Urinary bladder (tissue), 4 donors: ENCODE measurements around the gene NUF2. TPM values are rescaled to one million over a fixed set of nuclear protein-coding genes. Genes with fewer than 3 reads are reported as not detected.
"Not testable (repeated sequence)": the region's sequence is repeated elsewhere in the genome, so short reads cannot be mapped to it uniquely, and the experiment has no call there.

ENCODE experiments used
- DNase-seq: peaks from one replicate; pipeline ENCODE4 v3.0.0-alpha.2; 2015; ENCODE audit errors: extremely low spot score
- H3K27ac ChIP-seq: one replicate; pipeline ENCODE4 v1.5.1; 2013; ENCODE audit warnings: low read depth, mild to moderate bottlenecking, moderate library complexity
- H3K36me3 ChIP-seq: one replicate; pipeline ENCODE4 v1.6.1; 2013; ENCODE audit warnings: mild to moderate bottlenecking, moderate library complexity; ENCODE audit not compliant: insufficient read depth
- H3K4me1 ChIP-seq: one replicate; pipeline ENCODE4 v1.6.1; 2013; ENCODE audit warnings: mild to moderate bottlenecking, moderate library complexity; ENCODE audit not compliant: insufficient read depth
- H3K4me3 ChIP-seq: one replicate; pipeline ENCODE4 v1.5.1; 2013; ENCODE audit warnings: low read depth, low read length
- WGBS: extraction: QIAGEN DNeasy Blood & Tissue Kit; methylation state at CpG from one replicate; pipeline ENCODE4 v1.1.7; 2013; 5-methylcytosine and 5-hydroxymethylcytosine counted together
- polyA plus RNA-seq: library from polyadenylated mRNA; stranded (reverse); fragments of 200-250 nt; gene quantifications from one replicate; pipeline ENCODE4 v1.2.3, GENCODE V29; 2013
- total RNA-seq: library from RNA; depleted of rRNA; stranded (reverse); fragments of >200 nt; gene quantifications from one replicate; pipeline ENCODE4 v1.2.3, GENCODE V29; 2014
- donor health status: healthy with polysubstance abuse.
- donor health status: healthy.

NUF2 gene
- total RNA-seq, result 21.5 TPM
- 0.48 TPM for polyA plus RNA-seq

- peak within 1 kb of the TSS; percentile 57 for H3K27ac ChIP-seq
- peak; percentile 96 for DNase-seq
- peak within 1 kb of the TSS; percentile 49 for H3K4me3 ChIP-seq
- H3K36me3 ChIP-seq, result peaks cover 3% of the 10 kb centered on the region
- no peaks in the 10 kb centered on the region for H3K4me1 ChIP-seq
- WGBS, result under 1% methylated on average over 58 of the region's 58 CpGs
These were observed at the start of gene NUF2 for GRCh38 chr1:163321311-163322305. NUF2 (plus strand) TSS chr1:163321954; CDS start chr1:163326052, 4,098 bp downstream.

- Histone ChIP-seq H3K27ac (no peak overlapping the region), H3K4me1 (no peaks in the 10 kb centered on the region), H3K4me3 (no peak overlapping the region), H3K36me3 (no peaks in the 10 kb centered on the region)
- DNase-seq, result no peak
- WGBS, result 93% methylated on average over 2 of the region's 2 CpGs
These were observed 47.9 kb upstream of the NUF2 start for GRCh38 chr1:163273766-163274441.

- WGBS, result 98% methylated on average over 1 of the region's 1 CpG
- Histone ChIP-seq H3K27ac (no peak overlapping the region), H3K36me3 (no peaks in the 10 kb centered on the region), H3K4me1 (no peaks in the 10 kb centered on the region), H3K4me3 (no peak overlapping the region)
- no peak for DNase-seq
These were observed 46.5 kb upstream of the NUF2 start for GRCh38 chr1:163275222-163275621.

GRCh38 chr1:163278602-163279001, 43.2 kb upstream of the NUF2 start:
- no peak overlapping the region for H3K27ac ChIP-seq
- no peak for DNase-seq
- no peaks in the 10 kb centered on the region for H3K36me3 ChIP-seq
- 96% methylated on average over 1 of the region's 1 CpG for WGBS
- H3K4me3 ChIP-seq, result no peak overlapping the region
- no peaks in the 10 kb centered on the region for H3K4me1 ChIP-seq

- not testable (repeated sequence) for DNase-seq, H3K4me3 ChIP-seq, H3K4me1 ChIP-seq, H3K27ac ChIP-seq, H3K36me3 ChIP-seq
- WGBS, result 67% methylated on average over 2 of the region's 2 CpGs
These were observed 36.9 kb upstream of the NUF2 start for GRCh38 chr1:163284867-163285266.

GRCh38 chr1:163290025-163290640, 31.6 kb upstream of the NUF2 start:
- Histone ChIP-seq H3K27ac (no peak overlapping the region), H3K4me3 (no peak overlapping the region), H3K36me3 (no peaks in the 10 kb centered on the region), H3K4me1 (no peaks in the 10 kb centered on the region)
- DNase-seq, result no peak
- 68% methylated on average over 6 of the region's 6 CpGs for WGBS

GRCh38 chr1:163291461-163291860, 30.3 kb upstream of the NUF2 start:
- no peaks in the 10 kb centered on the region for H3K4me1 ChIP-seq
- WGBS, result 92% methylated on average over 3 of the region's 3 CpGs
- H3K36me3 ChIP-seq, result no peaks in the 10 kb centered on the region
- no peak overlapping the region for H3K27ac ChIP-seq
- H3K4me3 ChIP-seq, result no peak overlapping the region
- no peak for DNase-seq

GRCh38 chr1:163292153-163292552, 29.6 kb upstream of the NUF2 start:
- not testable (repeated sequence) for H3K27ac ChIP-seq, DNase-seq, H3K4me3 ChIP-seq, H3K4me1 ChIP-seq, H3K36me3 ChIP-seq
- 97% methylated on average over 2 of the region's 2 CpGs for WGBS

- WGBS, result 70% methylated on average over 1 of the region's 1 CpG
- DNase-seq, H3K4me3 ChIP-seq, H3K36me3 ChIP-seq, H3K4me1 ChIP-seq, H3K27ac ChIP-seq: not testable (repeated sequence)
These were observed 28.3 kb upstream of the NUF2 start for GRCh38 chr1:163293497-163293896.

- no peak for DNase-seq
- no peak overlapping the region for H3K4me3 ChIP-seq
- H3K36me3 ChIP-seq, result no peaks in the 10 kb centered on the region
- WGBS, result 91% methylated on average over 2 of the region's 2 CpGs
- no peak overlapping the region for H3K27ac ChIP-seq
- no peaks in the 10 kb centered on the region for H3K4me1 ChIP-seq
These were observed 25.8 kb upstream of the NUF2 start for GRCh38 chr1:163295949-163296348.

GRCh38 chr1:163296504-163297263, 25.1 kb upstream of the NUF2 start:
- WGBS, result 60% methylated on average over 1 of the region's 1 CpG
- Histone ChIP-seq H3K4me1 (no peaks in the 10 kb centered on the region), H3K27ac (no peak overlapping the region), H3K36me3 (no peaks in the 10 kb centered on the region), H3K4me3 (no peak overlapping the region)
- DNase-seq, result no peak

- H3K27ac ChIP-seq, result no peak overlapping the region
- 30% methylated on average over 1 of the region's 1 CpG for WGBS
- H3K4me1 ChIP-seq, result no peaks in the 10 kb centered on the region
- no peak overlapping the region for H3K4me3 ChIP-seq
- no peaks in the 10 kb centered on the region for H3K36me3 ChIP-seq
- no peak for DNase-seq
These were observed 23.4 kb upstream of the NUF2 start for GRCh38 chr1:163298365-163298764.

GRCh38 chr1:163300568-163300967, 21.2 kb upstream of the NUF2 start:
- 55% methylated on average over 4 of the region's 4 CpGs for WGBS
- H3K27ac ChIP-seq, result no peak overlapping the region
- no peaks in the 10 kb centered on the region for H3K4me1 ChIP-seq
- no peak overlapping the region for H3K4me3 ChIP-seq
- DNase-seq, result no peak
- H3K36me3 ChIP-seq, result no peaks in the 10 kb centered on the region
